Hematopoietic multipotent progenitor cell treated with erythropoietin and hydrocortisone succinate and interleukin-3 and kit ligand, for 15 days (in vitro differentiated cells): ENCODE data around the gene ARL6IP5.
A peak's percentile ranks its signal among the peaks of the same experiment; 100 is the strongest.

Source experiments
- DNase-seq: peaks from one replicate; pipeline ENCODE4 v3.0.0-alpha.2; 2015; ENCODE audit warnings: low spot score

Gene ARL6IP5

GRCh38 chr3:69085833-69086722, 1.3 kb downstream of the ARL6IP5 start:
- DNase-seq, result peak; percentile 84

- no peak for DNase-seq
Observed at GRCh38 chr3:69087030-69087791, 2.5 kb downstream of the ARL6IP5 start.

GRCh38 chr3:69088063-69088462, 3.3 kb downstream of the ARL6IP5 start:
- DNase-seq, result no peak

- DNase-seq, result no peak
Observed at GRCh38 chr3:69090021-69090420, 5.3 kb downstream of the ARL6IP5 start.

- DNase-seq, result no peak
Observed at GRCh38 chr3:69091389-69092029, 6.8 kb downstream of the ARL6IP5 start.

- no peak for DNase-seq
Observed at GRCh38 chr3:69092030-69092516, 7.3 kb downstream of the ARL6IP5 start.

- DNase-seq, result no peak
Observed at GRCh38 chr3:69094467-69095205, 9.9 kb downstream of the ARL6IP5 start.

- no peak for DNase-seq
Observed at GRCh38 chr3:69095636-69096035, 10.9 kb downstream of the ARL6IP5 start.

- no peak for DNase-seq
Observed at GRCh38 chr3:69096299-69096698, 11.6 kb downstream of the ARL6IP5 start.

- DNase-seq, result no peak
Observed at GRCh38 chr3:69097407-69098086, 12.8 kb downstream of the ARL6IP5 start.

GRCh38 chr3:69099576-69099975, 14.8 kb downstream of the ARL6IP5 start:
- DNase-seq, result no peak

GRCh38 chr3:69102384-69102783, 17.6 kb downstream of the ARL6IP5 start:
- DNase-seq, result no peak

GRCh38 chr3:69103123-69103522, 18.4 kb downstream of the ARL6IP5 start:
- DNase-seq, result no peak

- DNase-seq, result no peak
Observed at GRCh38 chr3:69104586-69104985, 19.8 kb downstream of the ARL6IP5 start.

- DNase-seq, result no peak
Observed at GRCh38 chr3:69105320-69105719, 20.6 kb downstream of the ARL6IP5 start.

GRCh38 chr3:69107841-69108240, 23.1 kb downstream of the ARL6IP5 start:
- DNase-seq, result no peak

GRCh38 chr3:69108811-69109210, 24.1 kb downstream of the ARL6IP5 start:
- DNase-seq, result no peak

- DNase-seq, result no peak
Observed at GRCh38 chr3:69110941-69111546, 26.3 kb downstream of the ARL6IP5 start.

GRCh38 chr3:69113536-69113935, 28.8 kb downstream of the ARL6IP5 start:
- DNase-seq, result no peak

- DNase-seq, result no peak
Observed at GRCh38 chr3:69115731-69116130, 31.0 kb downstream of the ARL6IP5 start.

- no peak for DNase-seq
Observed at GRCh38 chr3:69116162-69116561, 31.4 kb downstream of the ARL6IP5 start.
